CD4-positive, alpha-beta T cell (primary cell): ENCODE data around the gene LRFN4. TPM values are rescaled to one million over a fixed set of nuclear protein-coding genes. Genes with fewer than 3 reads are reported as not detected.
A peak's percentile ranks its signal among the peaks of the same experiment; 100 is the strongest.

Source experiments
- ATAC-seq: fragments of 200-7000 bp; cut with Tn5 transposase; one replicate; pipeline ENCODE4 v1.10.0; 2022; ENCODE audit warnings: mild to moderate bottlenecking; ENCODE audit not compliant: poor library complexity
- CTCF ChIA-PET: fragments of 350-600 bp; sonication (Branson Sonifier 250); formaldehyde crosslinking; loops from one replicate; lab custom pipeline; 2021; ENCODE audit warnings: antibody characterized with exemption, inconsistent platforms; lab: Charles Lee
- POLR2A ChIA-PET: fragments of 350-600 bp; sonication (Branson Sonifier 250); formaldehyde crosslinking; loops from one replicate; lab custom pipeline; 2021; ENCODE audit warnings: antibody characterized with exemption, inconsistent platforms; lab: Charles Lee
- DNase-seq, 14 experiments: peaks; one replicate each; pipeline ENCODE4 v3.0.0-alpha.2; 2013 to 2020; ENCODE audit warnings: mixed read lengths in 2 of 14
- H3K27ac ChIP-seq, 2 donors: one replicate each; pipeline versions ENCODE4 v1.5.1 to v1.7.0; 2013; ENCODE audit warnings: low read length in 2 of 2, low read depth in 1 of 2, mild to moderate bottlenecking in 1 of 2
- H3K27me3 ChIP-seq, 2 experiments: 1 replicate in 1 of 2; 2 replicates in 1 of 2; pipeline versions ENCODE4 v1.6.1 to v1.7.0; 2013; ENCODE audit warnings: low read length in 2 of 2, control low read depth in 1 of 2, mild to moderate bottlenecking in 1 of 2, moderate library complexity in 1 of 2; ENCODE audit not compliant: insufficient read depth in 2 of 2, control insufficient read depth in 1 of 2
- H3K36me3 ChIP-seq: one replicate; pipeline ENCODE4 v1.6.1; 2013; ENCODE audit warnings: low read length, control low read depth; ENCODE audit not compliant: insufficient read depth
- H3K4me1 ChIP-seq: one replicate; pipeline ENCODE4 v1.6.1; 2013; ENCODE audit warnings: low read length, control low read depth; ENCODE audit not compliant: insufficient read depth
- H3K4me3 ChIP-seq: one replicate; pipeline ENCODE4 v1.5.1; 2013; ENCODE audit warnings: mild to moderate bottlenecking, low read length, moderate library complexity
- H3K9me3 ChIP-seq, 2 experiments: 1 replicate in 1 of 2; 2 replicates in 1 of 2; pipeline versions ENCODE4 v1.6.1 to v1.7.0; 2013; ENCODE audit warnings: low read length in 2 of 2, mild to moderate bottlenecking in 2 of 2, control low read depth in 1 of 2, moderate library complexity in 1 of 2; ENCODE audit not compliant: control insufficient read depth in 1 of 2, insufficient read depth in 1 of 2
- H3K27ac Mint-ChIP-seq: one replicate; pipeline ENCODE4 v1.8.0; 2020; ENCODE audit warnings: mixed read lengths
- H3K27me3 Mint-ChIP-seq: one replicate; pipeline ENCODE4 v1.8.0; 2021; ENCODE audit warnings: mixed read lengths
- H3K36me3 Mint-ChIP-seq: one replicate; pipeline ENCODE4 v1.8.0; 2021; ENCODE audit warnings: low read depth, mixed read lengths
- H3K4me1 Mint-ChIP-seq: one replicate; pipeline ENCODE4 v1.8.0; 2021; ENCODE audit warnings: low read depth, mixed read lengths
- H3K4me3 Mint-ChIP-seq: one replicate; pipeline ENCODE4 v1.8.0; 2020; ENCODE audit warnings: mild to moderate bottlenecking, mixed read lengths
- H3K9me3 Mint-ChIP-seq: one replicate; pipeline ENCODE4 v1.8.0; 2020; ENCODE audit warnings: mixed read lengths
- intact Hi-C, 2 experiments: fragments of 100-400 bp; cut with DNase I in 1 of 2; cut with micrococcal nuclease in 1 of 2; formaldehyde crosslinking; loops; one replicate each; pipeline versions ENCODE4 v1.15.1 to v1.9.0; 2023 to 2025; cut with DNase I, micrococcal nuclease
- total RNA-seq, 174 experiments: library from RNA in 2 of 174; stranded (reverse) in 2 of 174; gene quantifications; one replicate each; pipeline ENCODE4 v1.2.3 and lab custom pipeline; 2021 to 2026
- TF ChIP-seq, protein P1 (sequence below): fragments of 200-600 bp; IDR thresholded peaks from one replicate; pipeline ENCODE4 v1.8.0; 2022; ENCODE audit warnings: antibody characterized with exemption, mild to moderate bottlenecking

Gene LRFN4
- total RNA-seq, 2 experiments from 2014 or later: 1.6 to 2.5 TPM

GRCh38 chr11:66853242-66854229 is 3.3 kb upstream of the LRFN4 start:
- ChIA-PET CTCF (no interaction called here), POLR2A (interaction anchor here (3.8 kb wide), 1 partner anchor 9 kb away, joined by 47 read pairs; the partner anchor contains the start of gene RCE1)
- TF ChIP-seq, protein P1, sequence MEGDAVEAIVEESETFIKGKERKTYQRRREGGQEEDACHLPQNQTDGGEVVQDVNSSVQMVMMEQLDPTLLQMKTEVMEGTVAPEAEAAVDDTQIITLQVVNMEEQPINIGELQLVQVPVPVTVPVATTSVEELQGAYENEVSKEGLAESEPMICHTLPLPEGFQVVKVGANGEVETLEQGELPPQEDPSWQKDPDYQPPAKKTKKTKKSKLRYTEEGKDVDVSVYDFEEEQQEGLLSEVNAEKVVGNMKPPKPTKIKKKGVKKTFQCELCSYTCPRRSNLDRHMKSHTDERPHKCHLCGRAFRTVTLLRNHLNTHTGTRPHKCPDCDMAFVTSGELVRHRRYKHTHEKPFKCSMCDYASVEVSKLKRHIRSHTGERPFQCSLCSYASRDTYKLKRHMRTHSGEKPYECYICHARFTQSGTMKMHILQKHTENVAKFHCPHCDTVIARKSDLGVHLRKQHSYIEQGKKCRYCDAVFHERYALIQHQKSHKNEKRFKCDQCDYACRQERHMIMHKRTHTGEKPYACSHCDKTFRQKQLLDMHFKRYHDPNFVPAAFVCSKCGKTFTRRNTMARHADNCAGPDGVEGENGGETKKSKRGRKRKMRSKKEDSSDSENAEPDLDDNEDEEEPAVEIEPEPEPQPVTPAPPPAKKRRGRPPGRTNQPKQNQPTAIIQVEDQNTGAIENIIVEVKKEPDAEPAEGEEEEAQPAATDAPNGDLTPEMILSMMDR: no peak
- Mint-ChIP-seq H3K9me3 (no peaks in the 10 kb centered on the region), H3K27ac (no peak overlapping the region), H3K36me3 (no peaks in the 10 kb centered on the region), H3K4me3 (peak overlapping the region; percentile 20), H3K27me3 (no peaks in the 10 kb centered on the region), H3K4me1 (no peaks in the 10 kb centered on the region)
- DNase-seq (no peak), ATAC-seq (no peak)
- intact Hi-C loops: no loop called here
- Histone ChIP-seq H3K4me3 (no peak overlapping the region), H3K27ac (no peak overlapping the region), H3K4me1 (peaks cover 20% of the 10 kb centered on the region), H3K27me3 (no peaks in the 10 kb centered on the region), H3K9me3 (no peaks in the 10 kb centered on the region), H3K36me3 (peaks cover 3% of the 10 kb centered on the region)

DNA sequence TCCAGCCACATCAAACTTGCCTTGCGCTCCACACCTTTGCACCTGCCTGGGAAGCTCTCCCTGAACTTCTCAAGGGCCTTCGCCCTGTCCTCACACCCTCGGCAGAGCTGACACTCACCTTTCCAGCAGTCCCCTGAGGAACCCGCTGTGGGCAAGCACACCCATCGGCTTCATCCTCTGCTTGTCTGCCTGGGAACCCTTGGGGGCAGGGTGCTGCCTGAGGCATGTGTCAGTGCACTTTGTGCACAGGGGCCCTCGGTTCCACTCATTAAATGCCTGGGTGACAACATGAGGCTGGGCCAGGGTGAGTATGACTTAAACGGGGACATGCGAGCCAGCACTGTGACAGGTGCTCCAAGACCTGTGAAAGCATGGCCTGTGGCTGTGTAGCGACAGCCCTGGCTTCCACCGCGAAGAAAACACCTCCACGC is 2.6 kb upstream of the LRFN4 start:
- Histone ChIP-seq H3K9me3 (no peaks in the 10 kb centered on the region), H3K27me3 (no peaks in the 10 kb centered on the region), H3K27ac (no peak overlapping the region), H3K4me3 (no peak overlapping the region), H3K36me3 (no peaks in the 10 kb centered on the region), H3K4me1 (peaks cover 20% of the 10 kb centered on the region)
- H3K36me3 Mint-ChIP-seq: no peaks in the 10 kb centered on the region
- ATAC-seq (no peak), DNase-seq (no peak)
- H3K4me1 Mint-ChIP-seq: no peaks in the 10 kb centered on the region
- intact Hi-C loops: no loop called here
- H3K4me3 Mint-ChIP-seq: peak overlapping the region; percentile 20
- ChIA-PET CTCF (no interaction called here), POLR2A (interaction anchor here (3.8 kb wide), 1 partner anchor 10 kb away, joined by 47 read pairs; the partner anchor contains the start of gene RCE1)
- H3K27ac Mint-ChIP-seq: no peak overlapping the region
- H3K9me3 Mint-ChIP-seq: no peaks in the 10 kb centered on the region
- TF ChIP-seq, protein P1: no peak
- no peaks in the 10 kb centered on the region for H3K27me3 Mint-ChIP-seq

DNA sequence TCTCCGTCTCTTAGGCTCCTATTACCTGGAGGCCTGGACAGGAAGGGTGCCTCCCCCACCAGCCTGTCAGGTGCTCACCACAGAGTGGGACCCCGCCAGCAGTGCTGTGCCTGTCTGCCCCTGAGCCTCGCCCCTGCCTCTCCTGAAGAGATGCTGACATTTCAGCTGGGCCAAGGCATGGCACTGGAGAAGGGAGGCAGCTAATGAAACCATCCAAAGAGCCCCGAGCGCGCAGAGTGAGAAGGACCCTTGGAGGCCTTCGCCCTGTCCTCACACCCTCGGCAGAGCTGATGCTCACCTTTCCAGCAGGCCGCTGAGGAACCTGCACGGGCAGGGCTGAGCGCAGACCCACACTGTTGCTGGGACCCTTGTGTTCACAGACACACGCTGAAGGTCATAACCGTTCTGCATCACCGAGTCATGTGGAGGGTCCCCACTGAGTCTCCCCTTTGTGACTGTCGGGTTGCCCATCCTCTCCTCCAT is 2.1 kb upstream of the LRFN4 start:
- ChIA-PET CTCF (no interaction called here), POLR2A (interaction anchor here (3.8 kb wide), 1 partner anchor 11 kb away, joined by 47 read pairs; the partner anchor contains the start of gene RCE1)
- H3K36me3 ChIP-seq: no peaks in the 10 kb centered on the region
- H3K27ac ChIP-seq: no peak overlapping the region
- peaks cover 20% of the 10 kb centered on the region for H3K4me1 ChIP-seq
- Mint-ChIP-seq H3K9me3 (no peaks in the 10 kb centered on the region), H3K27me3 (no peaks in the 10 kb centered on the region), H3K4me3 (peak overlapping the region; percentile 42), H3K4me1 (no peaks in the 10 kb centered on the region), H3K27ac (no peak overlapping the region), H3K36me3 (no peaks in the 10 kb centered on the region)
- ATAC-seq: no peak
- TF ChIP-seq, protein P1: no peak
- no peaks in the 10 kb centered on the region for H3K9me3 ChIP-seq
- no peak for DNase-seq
- intact Hi-C loops: no loop called here
- H3K27me3 ChIP-seq: no peaks in the 10 kb centered on the region
- no peak overlapping the region for H3K4me3 ChIP-seq
